Ovary (tissue), 9 donors: ENCODE results near the gene BCAS1. TPM values are rescaled to one million over a fixed set of nuclear protein-coding genes. Genes with fewer than 3 reads are reported as not detected.

ENCODE experiments used
- DNase-seq, 5 donors: peaks; one replicate each; pipeline ENCODE4 v3.0.0-alpha.2; 2019 to 2020
- H3K27ac ChIP-seq, 2 donors: fragments of 200-600 bp; one replicate each; pipeline versions ENCODE4 v1.5.1 to v1.8.0; 2019 to 2022
- H3K27me3 ChIP-seq: fragments of 200-600 bp; one replicate; pipeline ENCODE4 v1.8.0; 2022
- H3K36me3 ChIP-seq: fragments of 200-600 bp; sonication (generic); one replicate; pipeline ENCODE4 v1.5.1; 2019
- H3K4me1 ChIP-seq: one replicate; pipeline ENCODE4 v1.8.1; 2013; ENCODE audit warnings: mild to moderate bottlenecking, moderate library complexity; ENCODE audit not compliant: insufficient read depth
- H3K4me3 ChIP-seq: fragments of 200-600 bp; sonication (generic); one replicate; pipeline ENCODE4 v1.5.1; 2017
- H3K9me3 ChIP-seq, 2 donors: fragments of 200-600 bp in 1 of 2; sonication (generic) in 1 of 2; one replicate each; pipeline versions ENCODE4 v1.5.1 to v1.8.1; 2013 to 2019; ENCODE audit warnings: mild to moderate bottlenecking in 1 of 2, moderate library complexity in 1 of 2
- CTCF ChIP-seq, 3 donors: fragments of 450-650 bp in 2 of 3; fragments of 200-600 bp in 1 of 3; IDR thresholded peaks; one replicate each; pipeline versions ENCODE4 v1.5.1 to v1.8.0; 2016 to 2022; ENCODE audit warnings: antibody characterized with exemption in 3 of 3, mild to moderate bottlenecking in 1 of 3
- EP300 ChIP-seq: sonication (generic); formaldehyde crosslinking; IDR thresholded peaks from one replicate; pipeline ENCODE4 v1.6.1; 2017; ENCODE audit warnings: antibody characterized with exemption
- POLR2A ChIP-seq: fragments of 450-650 bp; IDR thresholded peaks from one replicate; pipeline ENCODE4 v1.6.1; 2017; ENCODE audit warnings: antibody characterized with exemption, mild to moderate bottlenecking, moderate library complexity
- WGBS, 3 donors: extraction: QIAGEN DNeasy Blood & Tissue Kit in 1 of 3; methylation state at CpG; one replicate each; pipeline versions ENCODE4 v1.1.5 to v1.1.7; 2013 to 2017; 5-methylcytosine and 5-hydroxymethylcytosine counted together
- intact Hi-C, 4 donors: fragments of 100-400 bp; cut with DNase I; formaldehyde crosslinking; loops; one replicate each; pipeline versions ENCODE4 v1.11.0 to v1.15.1; 2022 to 2023
- polyA plus RNA-seq, 2 donors: library from polyadenylated mRNA; stranded (reverse); fragments of 200-250 nt in 1 of 2; fragments of 350-450 nt in 1 of 2; fragmentation: Illumina TruSeq in 1 of 2; extraction: RNeasy Lipid Tissue Mini Kit (QIAGEN cat#74804) in 1 of 2; gene quantifications; one replicate each; pipeline ENCODE4 v1.2.3, GENCODE V29; 2013 to 2014
- total RNA-seq, 7 donors: library from RNA; depleted of rRNA in 2 of 7; stranded (reverse); fragments of >200 nt in 2 of 7; fragmentation: NEBNext Ultra II Directional in 3 of 7; extraction: Animal tissue kit (Norgen Biotek cat#: 25700) in 3 of 7; gene quantifications; one replicate each; pipeline versions ENCODE4 v1.1.0 to v1.2.4, GENCODE V29; 2016 to 2023
- donor health status: DM: no; HTN: no; CAD: no; lungs with moderate emphysema.
- donor health status: DM: no; HTN: no; CAD: no.
- donor health status: Bipolar disorder and iron deficiency.
- donor health status: DM: yes; HTN: yes; CAD: no.
- donor health status: DM: no; HTN: no; CAD: no.
- donor health status: DM: yes; HTN: yes; CAD: no.

Gene BCAS1
- total and polyA plus RNA-seq, 9 donors = 0.13 to 0.92 (median 0.51) TPM; not detected in 2

- no peak overlapping the region for H3K4me3 ChIP-seq
- 2 to 12% (median 7%) methylated on average over 3 of the region's 3 CpGs for WGBS, 3 donors
- no peaks in the 10 kb centered on the region for H3K27me3 ChIP-seq
- no peaks in the 10 kb centered on the region for H3K4me1 ChIP-seq
- no peaks in the 10 kb centered on the region for H3K9me3 ChIP-seq
- no peak overlapping the region for H3K27ac ChIP-seq
- no peak for TF ChIP-seq CTCF (IDR thresholded peaks at IDR 0.05)
- TF ChIP-seq POLR2A = no peak
- no peak for TF ChIP-seq EP300
- no peak for DNase-seq
- intact Hi-C loops = no loop called here
- H3K36me3 ChIP-seq = no peaks in the 10 kb centered on the region
These were observed 29.9 kb downstream of the BCAS1 start for GRCh38 chr20:54040531-54040930.

GRCh38 chr20:54038961-54039360, 31.4 kb downstream of the BCAS1 start:
- no peaks in the 10 kb centered on the region for H3K9me3 ChIP-seq
- H3K4me3 ChIP-seq = no peak overlapping the region
- no peaks in the 10 kb centered on the region for H3K4me1 ChIP-seq
- TF ChIP-seq EP300 = no peak
- TF ChIP-seq POLR2A = no peak
- TF ChIP-seq CTCF (IDR thresholded peaks at IDR 0.05) = no peak
- DNase-seq = no peak
- no peaks in the 10 kb centered on the region for H3K36me3 ChIP-seq
- H3K27ac ChIP-seq = no peak overlapping the region
- intact Hi-C loops = no loop called here
- 75 to 88% (median 80%) methylated on average over 5 of the region's 5 CpGs for WGBS, 3 donors
- H3K27me3 ChIP-seq = no peaks in the 10 kb centered on the region

- no peak for DNase-seq
- TF ChIP-seq POLR2A (no peak), CTCF (IDR thresholded peaks at IDR 0.05) (no peak), EP300 (no peak)
- intact Hi-C loops = no loop called here
- Histone ChIP-seq H3K27ac (no peak overlapping the region), H3K9me3 (no peaks in the 10 kb centered on the region), H3K4me3 (no peak overlapping the region), H3K36me3 (no peaks in the 10 kb centered on the region), H3K27me3 (no peaks in the 10 kb centered on the region), H3K4me1 (no peaks in the 10 kb centered on the region)
- WGBS, 3 donors = 0 to 95% (median 95%) methylated on average over 1 of the region's 1 CpG
These were observed 32.9 kb downstream of the BCAS1 start for GRCh38 chr20:54037525-54037924.

GRCh38 chr20:54029643-54030042, 40.8 kb downstream of the BCAS1 start:
- H3K9me3 ChIP-seq = no peaks in the 10 kb centered on the region
- no peak overlapping the region for H3K4me3 ChIP-seq
- H3K27ac ChIP-seq = no peak overlapping the region
- no peaks in the 10 kb centered on the region for H3K27me3 ChIP-seq
- WGBS, 3 donors = 94 to 97% (median 96%) methylated on average over 1 of the region's 1 CpG
- intact Hi-C loops = no loop called here
- no peak for DNase-seq
- no peaks in the 10 kb centered on the region for H3K4me1 ChIP-seq
- TF ChIP-seq EP300 = no peak
- TF ChIP-seq POLR2A = no peak
- no peak for TF ChIP-seq CTCF (IDR thresholded peaks at IDR 0.05)
- no peaks in the 10 kb centered on the region for H3K36me3 ChIP-seq

- Histone ChIP-seq H3K9me3 (no peaks in the 10 kb centered on the region), H3K4me3 (no peak overlapping the region), H3K4me1 (no peaks in the 10 kb centered on the region), H3K27ac (no peak overlapping the region), H3K36me3 (no peaks in the 10 kb centered on the region), H3K27me3 (no peaks in the 10 kb centered on the region)
- intact Hi-C loops = no loop called here
- 59 to 79% (median 71%) methylated on average over 5 of the region's 5 CpGs for WGBS, 3 donors
- DNase-seq = no peak
- TF ChIP-seq POLR2A (no peak), CTCF (IDR thresholded peaks at IDR 0.05) (no peak), EP300 (no peak)
These were observed 41.2 kb downstream of the BCAS1 start for GRCh38 chr20:54029176-54029575.
